ENCODE data around the gene S1PR1. TPM values are rescaled to one million over a fixed set of nuclear protein-coding genes. Genes with fewer than 3 reads are reported as not detected.

The S1PR1 gene
- total and polyA plus RNA-seq, 5 donors, result 54.2 to 62.4 (median 59.6) TPM

Other genes starting within 250 kb of the S1PR1 start
- gene DPH5, start 211.2 kb upstream of the S1PR1 start, total RNA-seq, result 10 to 100 TPM; 30.9 to 41.2 (median 35.0) TPM
- 36.1 TPM for gene DPH5, start 211.2 kb upstream of the S1PR1 start, polyA plus RNA-seq

Data from right cardiac atrium (tissue), 5 donors.